HG03025 (cell line): ENCODE data around the gene FRMD4A.

Source experiments
- ATAC-seq: cut with Tn5 transposase; IDR thresholded peaks from one replicate; pipeline ENCODE4 v1.9.1; 2021; ENCODE audit warnings: mild to moderate bottlenecking, moderate library complexity; ENCODE audit not compliant: unreplicated experiment, low FRiP score

The FRMD4A gene

DNA sequence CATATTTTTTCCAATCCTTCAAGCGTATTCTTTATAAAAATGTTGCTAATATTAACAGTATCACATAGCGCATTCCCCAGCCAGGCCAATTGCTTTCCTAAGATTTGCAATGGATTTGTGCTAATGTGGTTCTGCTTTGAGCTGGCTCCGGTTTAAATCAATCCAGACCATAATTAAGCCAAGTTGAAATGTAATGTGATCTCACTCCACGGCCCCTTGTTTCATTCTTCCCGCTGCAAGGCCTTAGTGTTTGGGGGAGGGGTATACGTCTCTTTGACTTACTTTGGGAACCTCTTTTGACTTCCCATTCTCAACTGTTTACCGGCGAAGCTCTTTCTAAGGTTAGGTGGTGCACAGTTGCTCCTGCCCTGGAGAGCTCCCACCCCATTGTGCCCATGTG is 657.6 kb downstream of the FRMD4A start:
- ATAC-seq = no peak

- no peak for ATAC-seq
These were observed 658.2 kb downstream of the FRMD4A start for GRCh38 chr10:13672548-13672947.

GRCh38 chr10:13671904-13672303 is 658.8 kb downstream of the FRMD4A start:
- no peak for ATAC-seq

- no peak for ATAC-seq
These were observed 660.4 kb downstream of the FRMD4A start for GRCh38 chr10:13670311-13670710.

DNA sequence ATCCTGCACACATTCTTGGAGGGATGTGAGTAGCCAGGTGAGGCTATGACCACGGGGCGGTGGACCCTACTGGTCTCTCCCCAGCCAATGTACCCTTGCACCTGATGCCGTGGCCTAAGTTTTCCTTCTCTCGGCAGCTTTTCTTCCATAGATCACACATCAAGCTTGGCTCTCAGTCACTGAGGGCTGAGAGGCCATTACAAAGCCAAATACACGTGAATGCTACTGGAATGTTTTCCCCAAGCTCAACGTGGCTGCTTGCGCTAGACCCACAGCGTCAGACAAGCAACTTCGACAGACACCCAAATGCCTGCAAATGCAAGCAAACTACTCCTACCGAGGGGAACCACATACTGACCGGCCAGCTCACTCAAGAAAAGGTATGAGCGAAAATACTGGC is 660.8 kb downstream of the FRMD4A start:
- ATAC-seq = no peak

DNA sequence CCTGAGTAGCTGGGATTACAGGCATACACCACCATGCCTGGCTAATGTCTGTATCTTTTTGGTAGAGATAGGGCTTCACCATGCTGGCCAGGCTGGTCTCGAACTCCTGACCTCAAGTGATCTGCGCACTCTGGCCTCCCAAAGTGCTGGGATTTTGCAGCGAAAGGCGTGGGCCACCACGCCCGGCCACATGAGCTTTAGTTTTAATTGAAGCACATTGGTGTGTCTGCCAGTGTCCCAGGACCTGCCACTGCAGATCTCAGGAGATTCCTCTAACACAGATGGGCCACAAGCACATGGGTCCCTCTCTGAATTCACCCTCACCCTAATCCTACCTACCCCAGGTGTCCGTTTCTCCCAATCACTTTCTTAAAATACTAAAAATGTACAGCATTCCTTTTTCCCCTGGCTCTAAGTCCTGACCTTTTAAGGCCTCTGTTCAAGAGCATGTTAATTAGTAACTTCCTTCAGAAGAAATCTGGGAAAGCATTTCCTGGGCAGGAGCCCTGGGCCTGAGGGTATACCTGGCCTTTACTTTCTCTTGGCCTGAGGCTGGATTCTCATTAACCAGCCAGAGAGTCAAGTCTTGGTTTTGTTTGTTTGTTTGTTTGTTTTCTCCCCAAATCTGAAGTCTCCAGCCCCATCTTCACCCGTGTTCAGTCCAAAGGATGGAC is 661.4 kb downstream of the FRMD4A start:
- ATAC-seq = no peak

DNA sequence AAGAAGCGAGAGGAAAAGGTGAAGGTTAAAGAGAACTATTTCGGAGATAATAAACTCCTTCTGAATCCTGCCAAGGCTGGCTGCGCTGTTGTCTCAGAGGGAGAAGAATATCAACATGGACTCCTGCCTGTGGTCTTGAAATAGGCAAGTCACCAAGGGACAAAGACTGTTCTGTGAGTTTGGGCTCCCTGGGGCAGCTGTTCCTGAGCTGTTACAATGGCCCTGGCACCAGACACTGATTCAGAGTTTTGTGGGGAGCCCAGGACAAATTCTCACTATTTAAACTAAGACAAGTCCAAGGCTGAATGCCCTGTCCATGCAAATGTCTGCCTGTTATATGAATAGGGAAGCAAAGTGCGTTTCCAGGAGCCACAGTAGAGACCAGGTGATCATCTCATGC is 662.6 kb downstream of the FRMD4A start:
- ATAC-seq = no peak

DNA sequence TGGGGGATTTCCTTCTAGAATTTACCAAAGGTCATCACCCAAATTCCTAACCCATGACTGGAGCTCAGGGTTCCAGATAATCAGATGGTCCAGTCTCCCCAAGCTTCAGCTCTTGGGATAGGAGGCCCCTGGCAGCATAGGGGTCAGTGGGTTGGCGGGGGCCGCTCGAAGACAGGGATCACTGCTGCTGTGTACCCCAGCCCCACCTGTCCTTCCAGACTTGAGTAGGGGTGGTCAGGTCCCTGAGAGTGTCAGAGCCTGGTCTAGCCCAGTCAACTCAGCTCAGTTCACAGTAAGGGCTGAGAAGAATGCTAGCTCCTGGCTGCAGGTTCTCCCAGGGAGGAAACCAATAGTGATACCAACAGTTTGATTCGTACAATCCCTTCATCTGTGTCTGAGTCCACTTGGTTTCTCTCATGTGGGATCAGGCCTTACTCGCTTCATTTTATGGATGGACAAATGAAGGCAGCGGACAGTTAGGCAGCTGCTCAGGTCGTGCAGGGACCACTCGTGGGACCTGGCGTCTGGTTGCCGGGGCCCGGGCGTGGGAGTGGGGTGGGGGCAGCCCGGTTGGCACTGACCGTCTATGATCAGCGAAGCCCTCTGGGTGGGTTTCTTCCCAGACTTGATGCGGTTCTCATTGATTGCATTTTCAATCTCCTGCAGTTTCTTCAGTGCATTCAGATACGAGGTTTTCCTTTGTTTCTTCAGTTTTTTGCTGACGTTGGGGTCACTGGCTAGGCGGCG is 665.0 kb downstream of the FRMD4A start:
- no peak for ATAC-seq

DNA sequence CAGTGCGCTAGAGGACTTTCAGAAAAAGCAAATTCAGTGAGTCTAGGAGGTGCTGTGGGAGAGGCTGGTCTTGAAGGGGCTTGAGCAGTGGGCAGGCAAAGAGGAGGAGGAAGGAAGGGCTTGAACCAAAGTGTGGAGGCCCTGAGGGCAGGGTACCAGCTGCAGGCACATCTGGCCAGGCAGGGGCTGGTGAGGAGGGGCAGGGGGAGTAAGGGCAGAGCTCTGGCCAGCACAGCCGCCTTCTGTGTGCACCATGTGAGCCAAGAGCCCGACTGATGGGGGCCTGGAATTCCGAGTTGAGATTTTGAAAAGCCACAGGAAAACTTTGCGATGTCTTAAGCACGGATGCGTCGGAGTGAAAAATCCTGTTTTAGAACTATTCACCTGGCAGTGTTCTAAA is 669.5 kb downstream of the FRMD4A start:
- no peak for ATAC-seq

- no peak for ATAC-seq
These were observed 670.2 kb downstream of the FRMD4A start for GRCh38 chr10:13660551-13660920.

DNA sequence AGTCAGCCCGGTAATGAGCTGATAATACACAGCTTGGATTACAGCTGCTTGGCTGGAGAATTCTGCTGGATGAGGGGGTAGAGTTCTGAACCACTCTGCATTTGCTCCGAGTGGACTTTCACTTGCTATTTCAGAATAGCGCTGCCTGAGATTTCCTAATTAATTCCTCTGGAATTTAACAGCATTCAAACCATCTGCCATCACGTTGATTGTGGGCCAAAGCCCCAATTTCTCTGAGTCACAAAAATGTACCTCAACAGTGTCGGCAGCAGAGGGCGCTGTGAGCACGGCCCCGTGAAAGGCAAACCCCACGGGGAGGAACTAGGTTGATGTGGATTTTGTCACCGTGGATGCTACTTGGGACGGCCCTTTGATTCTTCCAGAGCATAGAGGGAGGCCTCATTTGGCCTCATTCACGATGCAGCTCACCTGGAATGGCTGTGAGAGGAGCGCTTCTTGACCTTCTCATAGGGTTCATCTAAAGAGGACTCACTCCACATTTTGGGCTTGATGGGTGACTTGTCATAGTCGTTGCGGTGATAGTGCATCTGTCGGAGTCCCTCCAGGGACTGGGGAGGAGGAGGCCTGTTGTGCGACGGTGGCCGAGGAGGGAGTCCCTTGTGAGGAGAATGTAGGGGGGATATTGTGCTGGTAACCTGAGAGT is 670.7 kb downstream of the FRMD4A start:
- ATAC-seq = no peak

GRCh38 chr10:13658871-13659685 is 671.6 kb downstream of the FRMD4A start:
- ATAC-seq = no peak

DNA sequence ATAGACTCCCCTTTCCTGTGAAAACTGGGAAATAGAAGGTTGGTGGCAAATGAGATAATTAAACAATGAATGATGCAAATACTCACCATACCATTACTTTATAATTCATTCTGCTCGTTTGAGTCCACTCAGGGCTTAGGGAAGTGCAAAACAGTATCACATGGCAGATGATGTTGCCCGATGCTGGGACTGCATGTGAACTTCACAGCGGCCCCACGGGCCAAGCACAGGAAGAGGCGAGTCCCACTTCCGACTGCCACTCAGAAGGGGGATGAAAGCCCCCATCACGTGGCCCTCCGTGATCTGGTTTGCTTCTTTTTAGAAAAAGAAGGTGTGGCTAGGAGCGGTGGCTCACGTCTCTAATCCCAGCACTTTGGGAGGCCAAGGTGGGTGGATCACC is 672.5 kb downstream of the FRMD4A start:
- no peak for ATAC-seq

GRCh38 chr10:13657101-13657680 is 673.5 kb downstream of the FRMD4A start:
- no peak for ATAC-seq

- no peak for ATAC-seq
These were observed 674.2 kb downstream of the FRMD4A start for GRCh38 chr10:13656337-13657100.

DNA sequence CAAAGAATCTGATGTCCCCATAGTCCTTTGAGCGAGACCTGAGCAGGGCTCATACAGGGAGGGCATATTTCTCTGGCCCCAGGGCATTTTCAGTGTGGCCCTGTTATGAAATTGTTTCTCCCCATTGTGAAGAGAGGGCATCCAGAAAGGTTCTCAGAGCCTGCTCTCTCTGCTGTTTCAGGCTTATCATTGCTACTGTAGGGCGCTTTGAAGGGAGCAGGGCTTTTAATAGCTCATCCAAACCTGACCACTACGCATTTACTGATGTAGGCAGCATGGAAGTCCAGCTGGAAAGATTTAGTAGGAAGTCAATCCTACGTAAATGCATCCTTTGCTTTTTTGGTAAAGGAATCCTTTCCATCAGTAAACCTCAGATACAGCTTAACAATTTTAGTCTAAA is 675.9 kb downstream of the FRMD4A start:
- ATAC-seq = no peak

GRCh38 chr10:13654118-13654830 is 676.5 kb downstream of the FRMD4A start:
- no peak for ATAC-seq

- ATAC-seq = no peak
These were observed 677.9 kb downstream of the FRMD4A start for GRCh38 chr10:13652860-13653259.
